Endothelial cell of umbilical vein (primary cell): Measurements from ENCODE around the gene CASD1. TPM values are rescaled to one million over a fixed set of nuclear protein-coding genes. Genes with fewer than 3 reads are reported as not detected.

Source experiments
- BruUV-seq: library from RNA; stranded (reverse); fragments of 400-500 nt; replicated peaks from 2 replicates; lab custom pipeline; 2021; lab: Mats Ljungman, UMichigan
- CTCF ChIA-PET: fragments of 300-600, 350-600 bp; sonication (Branson Sonifier 250); formaldehyde crosslinking; loops from one replicate; lab custom pipeline; 2021; ENCODE audit warnings: antibody characterized with exemption, inconsistent platforms; lab: Charles Lee
- POLR2A ChIA-PET: fragments of 300-600, 350-600 bp; sonication (Branson Sonifier 250); formaldehyde crosslinking; loops from one replicate; lab custom pipeline; 2021; ENCODE audit warnings: antibody characterized with exemption, inconsistent platforms; lab: Charles Lee
- DNase-seq: peaks from one replicate; pipeline ENCODE4 v3.0.0-alpha.2; 2011; ENCODE audit warnings: low read depth, low spot score
- FAIRE-seq: peaks from 2 replicates; lab custom pipeline; 2011; peaks lifted over from hg19 to GRCh38; lab: Jason Lieb, UNC
- H2AFZ ChIP-seq: 2 replicates; pipeline ENCODE4 v1.6.0; 2012; ENCODE audit warnings: low read depth, low read length, control low read depth, inconsistent platforms
- H3K27ac ChIP-seq: 2 replicates; pipeline ENCODE4 v1.5.1; 2011; ENCODE audit warnings: low read depth, mild to moderate bottlenecking, control low read depth, low read length, moderate library complexity; ENCODE audit not compliant: insufficient read depth
- H3K27me3 ChIP-seq, 2 experiments: 2 replicates each; pipeline versions ENCODE4 v1.6.0 to v1.6.1; 2011; ENCODE audit warnings: low read length in 2 of 2, mixed read lengths in 1 of 2; ENCODE audit not compliant: control insufficient read depth in 2 of 2, insufficient read depth in 2 of 2
- H3K36me3 ChIP-seq, 2 experiments: 2 replicates in 1 of 2; 3 replicates in 1 of 2; pipeline ENCODE4 v1.5.1; 2011; ENCODE audit warnings: low read length in 2 of 2, mild to moderate bottlenecking in 1 of 2, moderate library complexity in 1 of 2; ENCODE audit not compliant: control insufficient read depth in 2 of 2, insufficient read depth in 2 of 2; ENCODE audit errors: extremely low read depth in 1 of 2
- H3K4me1 ChIP-seq: 3 replicates; pipeline ENCODE4 v1.5.1; 2011; ENCODE audit warnings: mild to moderate bottlenecking, low read length; ENCODE audit not compliant: control insufficient read depth, insufficient read depth; ENCODE audit errors: extremely low read depth
- H3K4me2 ChIP-seq: 2 replicates; pipeline ENCODE4 v1.6.1; 2011; ENCODE audit warnings: low read length, control low read depth, mixed read lengths; ENCODE audit not compliant: insufficient read depth
- H3K4me3 ChIP-seq, 3 experiments: fragments of 200-600 bp in 1 of 3; sonication (generic), shearing (Covaris generic) in 1 of 3; replicated peaks in 1 of 3; 2 replicates each; pipeline ENCODE4 v1.5.1; 2011 to 2016; ENCODE audit warnings: control low read depth in 3 of 3, low read length in 3 of 3, mild to moderate bottlenecking in 2 of 3, inconsistent platforms in 1 of 3, low read depth in 1 of 3, moderate library complexity in 1 of 3; ENCODE audit not compliant: insufficient read depth in 1 of 3
- H3K79me2 ChIP-seq: 2 replicates; pipeline ENCODE4 v1.6.0; 2012; ENCODE audit warnings: low read length, inconsistent platforms; ENCODE audit not compliant: control insufficient read depth, insufficient read depth
- H3K9ac ChIP-seq: replicated peaks from 2 replicates; pipeline ENCODE3; 2011; ENCODE audit warnings: low read length, control low read depth; ENCODE audit not compliant: insufficient read depth; ENCODE audit errors: extremely low read depth
- H3K9me1 ChIP-seq: replicated peaks from 3 replicates; pipeline ENCODE4 v1.6.0; 2011; ENCODE audit warnings: mild to moderate bottlenecking, low read length; ENCODE audit not compliant: control insufficient read depth, insufficient read depth; ENCODE audit errors: extremely low read depth
- H3K9me3 ChIP-seq: replicated peaks from 2 replicates; pipeline ENCODE4 v1.5.1; 2012; ENCODE audit warnings: low read length, inconsistent platforms; ENCODE audit not compliant: control insufficient read depth, insufficient read depth
- H4K20me1 ChIP-seq: replicated peaks from 2 replicates; pipeline ENCODE3; 2011; ENCODE audit warnings: mild to moderate bottlenecking, low read length; ENCODE audit not compliant: control insufficient read depth, insufficient read depth; ENCODE audit errors: extremely low read depth
- FOS ChIP-seq: IDR thresholded peaks from 2 replicates; pipeline ENCODE4 v1.6.1; 2011; ENCODE audit warnings: mild to moderate bottlenecking, low read length, moderate library complexity, borderline replicate concordance; ENCODE audit not compliant: insufficient read depth
- GATA2 ChIP-seq: IDR thresholded peaks from 2 replicates; pipeline ENCODE4 v1.7.0; 2011; ENCODE audit warnings: low read depth, mild to moderate bottlenecking, moderate library complexity, mixed read lengths, low read length; ENCODE audit not compliant: insufficient read length, insufficient read depth
- JUN ChIP-seq: IDR thresholded peaks from 2 replicates; pipeline ENCODE4 v1.6.1; 2011; ENCODE audit warnings: borderline replicate concordance, low read depth; ENCODE audit not compliant: insufficient read length, insufficient read depth
- MAX ChIP-seq: IDR thresholded peaks from 2 replicates; pipeline ENCODE4 v1.6.1; 2011; ENCODE audit not compliant: insufficient read depth, insufficient read length
- MYC ChIP-seq: IDR thresholded peaks from one replicate; pipeline ENCODE4 v1.6.1; 2011; ENCODE audit warnings: mild to moderate bottlenecking, low read depth, low read length
- POLR2A ChIP-seq: IDR thresholded peaks from 2 replicates; pipeline ENCODE4 v1.6.1; 2012; ENCODE audit warnings: low read depth, mild to moderate bottlenecking, control low read depth, low read length
- POLR2AphosphoS5 ChIP-seq: IDR thresholded peaks from 2 replicates; pipeline ENCODE4 v1.6.1; 2012; ENCODE audit warnings: low read depth, mild to moderate bottlenecking, control low read depth, low read length, moderate library complexity; ENCODE audit not compliant: insufficient read depth
- dilution Hi-C: fragments of 300-500 bp; cut with MboI; formaldehyde crosslinking; loops from one replicate; pipeline ENCODE4 v1.15.0; 2019; ENCODE audit warnings: low sequenced_read_pairs; ENCODE audit not compliant: extremely low pct_ligation_motif_present
- intact Hi-C: fragments of 100-400 bp; cut with micrococcal nuclease; formaldehyde crosslinking; loops from one replicate; pipeline ENCODE4 v1.10.0; 2022
- polyA plus RNA-seq, 4 experiments: library from polyadenylated mRNA; depleted of rRNA in 3 of 4; stranded (reverse) in 3 of 4; unstranded in 1 of 4; fragments of >200 nt; gene quantifications; 2 replicates each; pipeline versions ENCODE4 v1.2.1 to v1.2.3, GENCODE V29; 2011 to 2012; ENCODE audit warnings: missing spikeins in 1 of 4
- total RNA-seq: library from RNA; stranded (reverse); gene quantifications from 2 replicates; pipeline ENCODE4 v1.2.3, GENCODE V29; 2021
- TF ChIP-seq, protein P1 (sequence below), 2 donors: IDR thresholded peaks; 1 replicate in 1 of 2; 2 replicates in 1 of 2; pipeline ENCODE4 v1.5.1; 2011; ENCODE audit warnings: low read length in 2 of 2, mild to moderate bottlenecking in 2 of 2, moderate library complexity in 2 of 2, control low read depth in 1 of 2, inconsistent platforms in 1 of 2, low read depth in 1 of 2; ENCODE audit not compliant: insufficient read depth in 1 of 2; ENCODE audit errors: extremely low read depth in 1 of 2

The CASD1 gene
- total and polyA plus RNA-seq, 2 donors (not counting 3 experiments of a cell fraction or from before 2014, with no cell fraction given), result 8.6 to 16.0 TPM

DNA sequence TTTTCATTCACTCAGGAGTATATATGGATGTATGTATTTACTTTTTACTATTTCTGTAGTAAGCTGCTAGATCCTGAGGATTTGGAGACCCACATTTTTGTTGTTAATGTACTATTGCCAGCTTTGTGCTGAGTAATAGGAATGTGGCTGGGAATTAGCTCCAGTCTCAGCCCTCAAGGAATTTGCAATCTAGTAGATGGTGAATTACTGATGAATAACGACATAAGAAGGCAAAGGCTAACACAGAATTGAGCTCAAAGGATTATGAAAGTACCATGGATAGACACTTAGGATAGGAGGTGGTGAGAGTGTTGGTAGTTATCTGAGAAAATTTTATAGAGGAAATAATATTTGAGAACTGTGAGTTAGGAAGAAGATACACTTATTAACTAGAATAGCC lies 19.9 kb downstream of the CASD1 start:
- H3K4me2 ChIP-seq, result no peak overlapping the region
- TF ChIP-seq FOS (no peak), GATA2 (no peak), POLR2A (no peak), POLR2AphosphoS5 (no peak), JUN (no peak), MYC (no peak), MAX (no peak)
- TF ChIP-seq, protein P1, sequence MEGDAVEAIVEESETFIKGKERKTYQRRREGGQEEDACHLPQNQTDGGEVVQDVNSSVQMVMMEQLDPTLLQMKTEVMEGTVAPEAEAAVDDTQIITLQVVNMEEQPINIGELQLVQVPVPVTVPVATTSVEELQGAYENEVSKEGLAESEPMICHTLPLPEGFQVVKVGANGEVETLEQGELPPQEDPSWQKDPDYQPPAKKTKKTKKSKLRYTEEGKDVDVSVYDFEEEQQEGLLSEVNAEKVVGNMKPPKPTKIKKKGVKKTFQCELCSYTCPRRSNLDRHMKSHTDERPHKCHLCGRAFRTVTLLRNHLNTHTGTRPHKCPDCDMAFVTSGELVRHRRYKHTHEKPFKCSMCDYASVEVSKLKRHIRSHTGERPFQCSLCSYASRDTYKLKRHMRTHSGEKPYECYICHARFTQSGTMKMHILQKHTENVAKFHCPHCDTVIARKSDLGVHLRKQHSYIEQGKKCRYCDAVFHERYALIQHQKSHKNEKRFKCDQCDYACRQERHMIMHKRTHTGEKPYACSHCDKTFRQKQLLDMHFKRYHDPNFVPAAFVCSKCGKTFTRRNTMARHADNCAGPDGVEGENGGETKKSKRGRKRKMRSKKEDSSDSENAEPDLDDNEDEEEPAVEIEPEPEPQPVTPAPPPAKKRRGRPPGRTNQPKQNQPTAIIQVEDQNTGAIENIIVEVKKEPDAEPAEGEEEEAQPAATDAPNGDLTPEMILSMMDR (IDR thresholded peaks at IDR 0.05; ENCODE audit: extremely low read depth in 1 of 2, insufficient read depth in 1 of 2, low read depth in 1 of 2, low read length in 2 of 2), result no peak
- POLR2A ChIA-PET, result no interaction called here
- CTCF ChIA-PET, result interaction anchor here (1.2 to 1.5 kb wide), 3 partner anchors 14 to 867 kb away, joined by 3 to 4 read pairs (median 3); partner anchors contain the start of gene PON3
- no peak overlapping the region for H3K4me3 ChIP-seq
- H3K9me1 ChIP-seq, result no peaks in the 10 kb centered on the region
- H3K36me3 ChIP-seq, result no peaks in the 10 kb centered on the region
- no TSS peak for BruUV-seq
- no peaks in the 10 kb centered on the region for H3K79me2 ChIP-seq
- no peak overlapping the region for H3K27ac ChIP-seq
- intact Hi-C loops, result loop anchor here (5.0 to 10.0 kb wide), 2 partner anchors 55 to 103 kb away; no protein-coding TSS in a partner anchor
- H2AFZ ChIP-seq, result no peak overlapping the region
- dilution Hi-C loops, result no loop called here
- H3K9me3 ChIP-seq, result no peaks in the 10 kb centered on the region
- H3K4me1 ChIP-seq, result no peaks in the 10 kb centered on the region
- no peak for DNase-seq
- no peak overlapping the region for H3K9ac ChIP-seq
- no peaks in the 10 kb centered on the region for H3K27me3 ChIP-seq
- H4K20me1 ChIP-seq, result no peaks in the 10 kb centered on the region
- no peak for FAIRE-seq
